OCI-M2 (cell line): ENCODE measurements around the gene RASGRP3.
A peak's percentile ranks its signal among the peaks of the same experiment; 100 is the strongest.
"Not testable (repeated sequence)": the region's sequence is repeated elsewhere in the genome, so short reads cannot be mapped to it uniquely, and the experiment has no call there.

Experiments used
- DNase-seq: peaks from one replicate; lab custom pipeline; 2025; ENCODE audit not compliant: unreplicated experiment; lab: John Stamatoyannopoulos, UW

Gene RASGRP3, protein sequence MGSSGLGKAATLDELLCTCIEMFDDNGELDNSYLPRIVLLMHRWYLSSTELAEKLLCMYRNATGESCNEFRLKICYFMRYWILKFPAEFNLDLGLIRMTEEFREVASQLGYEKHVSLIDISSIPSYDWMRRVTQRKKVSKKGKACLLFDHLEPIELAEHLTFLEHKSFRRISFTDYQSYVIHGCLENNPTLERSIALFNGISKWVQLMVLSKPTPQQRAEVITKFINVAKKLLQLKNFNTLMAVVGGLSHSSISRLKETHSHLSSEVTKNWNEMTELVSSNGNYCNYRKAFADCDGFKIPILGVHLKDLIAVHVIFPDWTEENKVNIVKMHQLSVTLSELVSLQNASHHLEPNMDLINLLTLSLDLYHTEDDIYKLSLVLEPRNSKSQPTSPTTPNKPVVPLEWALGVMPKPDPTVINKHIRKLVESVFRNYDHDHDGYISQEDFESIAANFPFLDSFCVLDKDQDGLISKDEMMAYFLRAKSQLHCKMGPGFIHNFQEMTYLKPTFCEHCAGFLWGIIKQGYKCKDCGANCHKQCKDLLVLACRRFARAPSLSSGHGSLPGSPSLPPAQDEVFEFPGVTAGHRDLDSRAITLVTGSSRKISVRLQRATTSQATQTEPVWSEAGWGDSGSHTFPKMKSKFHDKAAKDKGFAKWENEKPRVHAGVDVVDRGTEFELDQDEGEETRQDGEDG

GRCh38 chr2:33476131-33476792 is at the start of gene RASGRP3:
Gene RASGRP3, plus strand, starts transcription at chr2:33476649. Its CDS starts 38,488 bp downstream, at chr2:33515137.
- DNase-seq, result peak; percentile 18

GRCh38 chr2:33426666-33427231 is 49.7 kb upstream of the RASGRP3 start:
- no peak for DNase-seq

- no peak for DNase-seq
Measured at GRCh38 chr2:33430077-33430476, 46.4 kb upstream of the RASGRP3 start.

DNA sequence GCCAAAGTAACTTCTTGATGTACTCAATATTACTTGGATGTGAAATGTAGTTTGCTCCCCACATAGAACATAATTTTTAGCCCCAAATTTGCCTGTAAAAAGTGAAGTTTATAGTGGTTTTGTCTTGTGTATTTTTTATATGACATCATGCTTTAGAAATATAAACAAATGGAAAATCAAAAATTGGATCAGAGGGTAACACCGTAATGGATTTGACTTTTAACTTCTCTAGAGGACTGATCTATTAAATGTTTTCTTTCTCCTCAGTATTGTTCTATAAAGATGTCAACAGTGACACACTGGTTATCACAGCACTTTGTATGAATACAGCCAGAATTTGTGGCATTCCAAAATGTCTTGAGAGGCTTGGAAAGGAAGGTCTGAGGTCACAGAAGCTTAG is 45.6 kb upstream of the RASGRP3 start:
- no peak for DNase-seq

GRCh38 chr2:33432871-33433270 is 43.6 kb upstream of the RASGRP3 start:
- DNase-seq, result no peak

DNA sequence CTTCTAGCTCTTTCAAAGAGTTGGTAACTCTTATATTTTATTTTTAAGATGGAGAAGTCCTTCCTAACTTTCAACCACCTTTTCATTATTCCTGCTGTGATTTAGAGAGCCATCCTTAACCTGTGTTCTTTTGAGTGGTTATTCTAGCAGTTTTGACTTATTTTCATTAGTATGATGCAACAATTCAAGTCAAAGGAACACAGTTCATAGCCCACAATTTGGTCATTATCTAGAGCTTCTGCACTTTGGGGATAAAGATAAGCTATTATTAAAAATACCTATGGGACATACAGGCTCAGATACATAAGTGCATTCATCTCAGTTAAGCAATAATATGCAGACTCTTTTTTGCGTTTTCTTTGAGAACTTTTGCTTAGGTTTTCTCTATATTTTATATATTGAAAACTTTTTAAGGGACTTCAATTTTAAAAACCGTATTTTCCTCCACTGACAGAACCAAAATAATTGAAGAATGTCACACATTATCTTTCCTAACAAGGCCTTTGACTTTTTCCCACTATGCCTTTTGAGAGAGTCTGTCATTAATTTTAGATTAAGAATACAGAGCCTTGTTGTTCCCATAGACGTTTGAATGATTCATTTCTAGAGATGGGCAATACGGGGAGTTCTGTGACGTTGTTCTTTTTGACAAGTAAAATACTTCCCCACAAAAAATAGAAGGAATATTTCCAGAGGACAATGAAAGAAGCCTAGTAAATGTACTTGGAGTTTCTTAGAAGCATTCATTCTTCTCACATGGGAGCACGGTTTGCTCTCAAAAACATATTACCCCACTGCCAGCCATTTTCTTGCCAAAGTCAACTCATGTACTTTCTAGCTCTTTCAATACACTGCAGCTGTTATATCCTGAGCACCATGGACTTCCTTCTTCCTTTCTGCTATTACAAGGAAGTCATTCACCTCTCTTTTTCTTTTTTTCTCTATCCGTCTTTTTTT is 42.9 kb upstream of the RASGRP3 start:
- no peak for DNase-seq

DNA sequence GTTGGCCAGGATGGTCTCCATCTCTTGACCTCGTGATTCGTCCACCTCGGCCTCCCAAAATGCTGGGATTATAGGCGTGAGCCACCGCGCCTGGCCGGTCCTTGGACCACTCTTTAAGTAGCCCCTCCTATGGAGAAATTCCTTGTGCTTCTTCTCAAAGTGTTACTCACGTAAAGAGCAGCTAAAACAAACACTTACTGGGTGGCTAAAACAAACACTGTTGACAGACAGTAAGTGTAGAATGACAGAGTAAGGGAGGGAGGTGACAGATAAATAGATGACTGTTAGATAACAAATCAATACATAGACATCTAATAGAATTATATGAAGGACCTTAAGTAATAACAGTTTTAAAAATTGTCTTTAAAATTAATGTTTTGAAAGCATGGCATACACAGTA is 40.9 kb upstream of the RASGRP3 start:
- DNase-seq, result no peak

DNA sequence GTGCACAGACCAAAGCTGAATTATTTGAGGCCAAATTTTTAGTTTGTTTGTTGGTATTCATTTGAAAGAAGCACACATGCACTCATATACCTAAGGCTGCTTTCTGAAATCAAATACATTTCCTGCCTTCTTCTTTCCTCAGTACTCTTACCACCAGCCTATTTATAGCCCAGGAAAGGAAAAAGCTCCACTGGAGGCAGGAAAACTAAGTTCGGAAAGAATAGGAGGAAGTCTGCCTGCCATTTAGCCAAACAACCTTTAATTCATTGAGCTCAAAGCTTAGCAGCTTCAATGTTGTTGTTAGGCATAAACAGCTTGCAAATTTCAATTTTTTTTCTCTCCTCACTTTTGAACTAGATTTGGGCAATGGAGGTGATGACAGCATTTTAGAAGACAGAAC is 40.4 kb upstream of the RASGRP3 start:
- DNase-seq, result no peak

DNA sequence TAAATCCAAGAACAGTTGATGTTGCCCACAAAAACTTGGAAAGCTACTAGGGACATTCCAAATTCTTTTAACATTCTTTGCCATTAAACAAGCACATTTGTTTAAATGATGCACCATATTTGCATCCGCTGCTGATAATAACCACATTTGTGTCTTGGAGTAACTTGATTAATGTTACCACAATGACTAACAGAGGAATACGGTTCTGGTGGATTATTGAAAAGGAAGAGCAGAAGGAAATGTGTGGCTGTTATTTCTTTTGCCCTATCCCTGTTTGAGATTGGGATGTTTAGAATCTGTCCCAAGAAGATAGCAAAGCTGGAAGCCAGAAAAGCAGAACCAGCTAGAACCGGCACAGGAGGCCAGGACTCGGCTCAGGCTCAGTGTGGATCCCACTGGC is 39.2 kb upstream of the RASGRP3 start:
- peak; percentile 24 for DNase-seq

- DNase-seq, result no peak
Measured at GRCh38 chr2:33437815-33438214, 38.6 kb upstream of the RASGRP3 start.

GRCh38 chr2:33441235-33441810 is 35.1 kb upstream of the RASGRP3 start:
- no peak for DNase-seq

GRCh38 chr2:33442052-33442451 is 34.4 kb upstream of the RASGRP3 start:
- DNase-seq, result not testable (repeated sequence)

GRCh38 chr2:33442528-33443079 is 33.8 kb upstream of the RASGRP3 start:
- DNase-seq, result no peak

DNA sequence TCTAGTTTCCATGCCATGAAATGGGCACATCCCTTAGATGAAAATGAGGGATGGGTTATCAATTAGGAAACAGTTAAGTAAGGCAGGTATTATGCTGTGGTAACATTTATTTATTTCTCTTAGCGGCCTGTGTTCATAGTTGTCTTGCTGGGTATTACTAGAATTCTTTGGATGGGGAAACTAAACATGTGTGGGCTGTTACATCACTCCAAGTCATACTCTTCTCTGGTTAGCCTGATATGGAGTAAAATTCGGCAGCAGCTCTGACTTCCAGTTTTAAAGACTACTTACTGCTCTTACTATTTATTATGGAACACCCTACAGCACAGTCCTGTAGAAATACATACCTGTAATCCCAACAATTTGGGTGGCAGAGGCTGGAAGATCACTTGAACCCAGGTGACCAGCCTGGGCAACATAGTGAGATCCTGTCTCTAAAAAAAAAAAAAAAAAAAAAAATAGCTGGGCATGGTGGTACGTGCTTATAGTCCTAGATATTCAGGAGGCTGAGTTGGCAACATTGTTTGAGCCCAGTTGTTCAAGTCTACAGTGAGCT is 33.1 kb upstream of the RASGRP3 start:
- no peak for DNase-seq

DNA sequence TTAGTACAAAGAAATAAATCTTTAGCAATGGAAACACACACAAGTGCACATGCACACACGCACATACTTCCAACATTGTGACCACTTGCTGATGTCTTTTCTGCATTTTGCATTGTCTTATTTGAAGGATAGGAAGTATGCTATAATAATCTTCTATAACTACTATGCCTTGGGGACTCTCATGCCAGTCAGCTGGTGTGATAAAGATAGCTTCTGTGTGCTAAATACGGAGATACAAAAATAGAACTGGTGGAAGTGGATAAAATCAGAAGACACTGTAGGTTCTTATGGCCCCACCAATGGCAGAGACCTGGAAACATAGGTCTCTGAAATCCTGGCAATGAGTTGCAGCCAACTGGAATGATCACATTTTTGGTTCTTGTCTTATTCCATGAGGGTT is 31.5 kb upstream of the RASGRP3 start:
- DNase-seq, result no peak

DNA sequence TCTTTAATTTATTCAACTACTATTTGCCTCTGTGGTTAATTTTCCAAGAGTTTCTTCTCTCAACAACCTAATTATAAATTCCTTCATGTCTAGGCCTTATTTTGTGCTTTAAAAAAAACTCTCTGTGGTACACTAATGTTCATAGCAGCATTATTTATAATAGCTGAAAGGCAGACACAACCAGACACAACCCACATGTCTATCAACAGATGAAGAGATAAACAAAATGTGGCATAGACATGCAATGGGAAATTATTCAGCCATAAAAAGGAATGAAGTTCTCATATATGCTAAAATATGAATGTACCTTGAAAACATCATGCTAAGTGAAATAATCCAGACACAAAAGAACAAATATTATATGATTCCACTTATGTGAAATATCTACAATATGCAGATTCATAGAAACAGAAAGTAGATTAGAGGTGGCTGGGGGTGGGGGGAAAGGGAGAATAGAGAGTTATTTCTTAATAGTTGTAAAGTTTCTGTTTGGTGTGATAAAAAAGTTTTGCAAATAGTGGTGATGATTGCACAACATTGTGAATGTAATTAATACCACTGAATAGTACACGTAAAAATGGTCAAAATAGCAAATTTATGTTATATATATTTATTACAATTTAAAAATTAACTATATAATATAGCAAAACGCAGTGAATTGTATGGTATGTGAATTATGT is 28.1 kb upstream of the RASGRP3 start:
- DNase-seq, result no peak

- DNase-seq, result no peak
Measured at GRCh38 chr2:33451214-33451613, 25.2 kb upstream of the RASGRP3 start.

DNA sequence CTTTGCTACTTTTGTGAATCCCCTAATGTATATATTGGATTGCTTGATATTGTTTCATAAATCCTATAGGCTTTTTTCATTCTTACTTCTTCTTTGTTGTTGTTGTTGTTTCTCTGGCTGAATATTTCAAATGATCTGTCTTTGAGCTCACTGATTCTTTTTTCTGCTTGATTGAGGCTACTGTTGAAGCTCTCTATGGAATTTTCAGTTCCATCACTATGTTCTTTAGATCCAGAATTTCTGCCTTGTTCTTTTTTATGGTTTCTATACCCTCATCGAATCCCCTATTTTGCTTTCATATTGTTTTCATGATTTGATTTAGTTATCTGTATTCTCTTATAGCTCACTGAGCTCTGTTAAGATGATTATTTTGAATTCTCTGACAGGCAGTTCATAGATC is 24.6 kb upstream of the RASGRP3 start:
- no peak for DNase-seq

- DNase-seq, result no peak
Measured at GRCh38 chr2:33452545-33452944, 23.9 kb upstream of the RASGRP3 start.
